ENCODE data around the gene ITGA5. TPM values are rescaled to one million over a fixed set of nuclear protein-coding genes. Genes with fewer than 3 reads are reported as not detected.

The ITGA5 gene
- total and polyA plus RNA-seq, 7 donors = 13.7 to 244 (median 39.7) TPM

DNA sequence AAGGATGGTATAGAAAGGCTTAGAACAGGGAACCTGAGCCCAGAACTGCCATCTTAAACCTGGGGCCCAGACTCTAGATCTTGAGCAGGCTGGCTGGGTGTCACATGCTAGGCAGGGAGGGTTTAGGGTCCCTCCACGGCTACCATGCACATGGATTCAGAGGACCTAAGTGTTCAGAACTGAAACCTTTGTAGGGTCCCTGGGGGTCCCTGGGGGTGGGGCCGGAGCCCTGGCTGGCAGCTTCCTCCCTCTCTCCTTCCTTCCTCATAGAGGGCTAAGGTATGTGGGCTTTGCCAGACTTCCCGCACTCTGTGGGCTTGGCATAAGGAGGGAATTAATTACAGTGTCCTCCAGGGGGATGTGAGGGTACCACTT is 29.9 kb downstream of the ITGA5 start:
- Histone ChIP-seq H3K27me3 (ENCODE audit: insufficient read depth in 3 of 3, low read length in 2 of 3) (no peaks in the 10 kb centered on the region), H3K4me3 (no peak overlapping the region), H3K4me1 (peaks cover 13% of the 10 kb centered on the region), H3K36me3 (ENCODE audit: insufficient read depth in 1 of 2, low read depth in 1 of 2) (no peaks in the 10 kb centered on the region), H3K27ac (no peak overlapping the region), H3K9me3 (no peaks in the 10 kb centered on the region)
- intact Hi-C loops (cut with DNase I) = no loop called here
- TF ChIP-seq CTCF (IDR thresholded peaks at IDR 0.05) = no peak
- peak in 1 of 2 donors; percentile 38 for DNase-seq
- ATAC-seq = no peak
- 89 to 96% (median 89%) methylated on average over 3 of the region's 3 CpGs for WGBS, 3 donors

DNA sequence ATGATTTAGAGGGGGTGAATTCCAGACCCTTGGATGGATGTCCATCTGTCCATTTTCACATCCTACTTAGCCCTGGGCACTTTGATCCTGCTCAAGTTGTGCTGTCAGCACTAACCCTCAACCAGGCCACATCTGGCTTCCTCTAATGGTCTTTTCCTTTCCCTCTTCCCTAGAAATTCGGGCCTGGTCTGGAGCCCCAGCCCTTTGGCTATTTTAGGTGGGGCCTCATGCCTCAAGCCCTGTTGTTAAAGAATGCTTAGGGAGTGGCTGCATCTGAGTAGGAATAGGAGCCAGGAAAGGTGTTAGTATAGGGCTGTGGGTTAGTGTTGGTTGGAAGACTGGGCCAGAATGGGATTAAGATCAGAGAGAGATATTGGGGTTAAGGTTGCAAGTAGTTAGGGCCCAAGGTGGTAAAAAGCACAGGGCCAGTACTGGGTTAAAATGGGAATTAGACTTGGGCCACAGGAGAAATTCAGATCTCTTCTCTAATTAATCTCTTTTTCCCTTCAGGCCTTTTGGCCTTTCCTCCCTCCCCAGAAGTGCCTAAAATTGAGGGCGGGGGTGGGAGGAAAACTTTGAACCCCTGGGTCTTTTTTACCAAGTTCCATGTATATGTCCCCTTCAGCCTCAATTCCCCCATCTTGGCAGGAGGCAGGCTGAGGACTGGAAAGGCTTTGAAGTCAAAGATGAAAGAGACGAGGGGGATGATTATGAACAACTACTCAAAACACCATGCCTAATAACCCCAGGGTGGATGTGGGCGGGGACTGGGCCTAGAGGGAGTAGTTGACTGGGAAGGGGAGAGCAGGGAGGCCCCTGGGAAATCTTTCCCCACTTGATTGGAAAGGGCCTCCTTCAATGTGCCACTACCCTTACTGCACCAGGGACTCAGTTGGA is 30.6 kb downstream of the ITGA5 start:
- Histone ChIP-seq H3K27ac (no peak overlapping the region), H3K27me3 (ENCODE audit: insufficient read depth in 3 of 3, low read length in 2 of 3) (no peaks in the 10 kb centered on the region), H3K9me3 (no peaks in the 10 kb centered on the region), H3K4me1 (peaks cover 19% of the 10 kb centered on the region), H3K4me3 (no peak overlapping the region), H3K36me3 (ENCODE audit: insufficient read depth in 1 of 2, low read depth in 1 of 2) (no peaks in the 10 kb centered on the region)
- WGBS, 3 donors = 70 to 78% (median 77%) methylated on average over 4 of the region's 4 CpGs
- intact Hi-C loops (cut with DNase I) = no loop called here
- no peak for TF ChIP-seq CTCF (IDR thresholded peaks at IDR 0.05)
- DNase-seq = peak in 1 of 2 donors; percentile 29
- ATAC-seq = no peak

GRCh38 chr12:54387114-54387467 is 32.0 kb downstream of the ITGA5 start:
- Histone ChIP-seq H3K9me3 (no peaks in the 10 kb centered on the region), H3K27me3 (ENCODE audit: insufficient read depth in 3 of 3, low read length in 2 of 3) (no peaks in the 10 kb centered on the region), H3K27ac (peak overlapping the region; percentile 69), H3K4me1 (peaks cover 31% of the 10 kb centered on the region), H3K36me3 (ENCODE audit: insufficient read depth in 1 of 2, low read depth in 1 of 2) (peaks cover 0 to 4% of the 10 kb centered on the region in 2 donors), H3K4me3 (no peak overlapping the region)
- intact Hi-C loops (cut with DNase I) = no loop called here
- WGBS, 3 donors = 62 to 71% (median 66%) methylated on average over 3 of the region's 3 CpGs
- DNase-seq = peak in 1 of 2 donors; percentile 46
- no peak for ATAC-seq
- TF ChIP-seq CTCF (IDR thresholded peaks at IDR 0.05) = no peak

- H3K27me3 ChIP-seq (ENCODE audit: insufficient read depth in 3 of 3, low read length in 2 of 3) = no peaks in the 10 kb centered on the region
- H3K4me3 ChIP-seq = peak overlapping the region; percentile 67
- ATAC-seq (peak; percentile 64 to 81 (median 74)), DNase-seq (peak; percentile 60 to 81)
- H3K9me3 ChIP-seq = no peaks in the 10 kb centered on the region
- 31 to 49% (median 34%) methylated on average over 3 of the region's 3 CpGs for WGBS, 3 donors
- TF ChIP-seq CTCF (IDR thresholded peaks at IDR 0.05) = no peak
- H3K27ac ChIP-seq = peak overlapping the region; percentile 69
- peaks cover 34% of the 10 kb centered on the region for H3K4me1 ChIP-seq
- intact Hi-C loops (cut with DNase I) = no loop called here
- H3K36me3 ChIP-seq (ENCODE audit: insufficient read depth in 1 of 2, low read depth in 1 of 2) = peaks cover 0 to 7% of the 10 kb centered on the region in 2 donors
These were observed 32.5 kb downstream of the ITGA5 start for GRCh38 chr12:54386403-54387113.
